ENCODE measurements around the gene INO80D.
"Not testable (repeated sequence)": the region's sequence is repeated elsewhere in the genome, so short reads cannot be mapped to it uniquely, and the experiment has no call there.

Gene INO80D

GRCh38 chr2:206083602-206084438, 2.2 kb downstream of the INO80D start:
- DNase-seq: no peak

- no peak for DNase-seq
Measured at GRCh38 chr2:206082298-206082843, 3.6 kb downstream of the INO80D start.

GRCh38 chr2:206080927-206081326, 5.0 kb downstream of the INO80D start:
- no peak for DNase-seq

- DNase-seq: no peak
Measured at GRCh38 chr2:206079699-206080465, 6.1 kb downstream of the INO80D start.

- not testable (repeated sequence) for DNase-seq
Measured at GRCh38 chr2:206077879-206078278, 8.1 kb downstream of the INO80D start.

- DNase-seq: no peak
Measured at GRCh38 chr2:206075113-206075512, 10.9 kb downstream of the INO80D start.

GRCh38 chr2:206071807-206072206, 14.2 kb downstream of the INO80D start:
- no peak for DNase-seq

- DNase-seq: no peak
Measured at GRCh38 chr2:206069417-206069816, 16.6 kb downstream of the INO80D start.

- DNase-seq: no peak
Measured at GRCh38 chr2:206068207-206068606, 17.8 kb downstream of the INO80D start.

- DNase-seq: no peak
Measured at GRCh38 chr2:206064077-206064476, 21.9 kb downstream of the INO80D start.

- no peak for DNase-seq
Measured at GRCh38 chr2:206063635-206064034, 22.3 kb downstream of the INO80D start.

GRCh38 chr2:206062724-206063123, 23.2 kb downstream of the INO80D start:
- DNase-seq: no peak

GRCh38 chr2:206056286-206056685, 29.7 kb downstream of the INO80D start:
- DNase-seq: no peak

GRCh38 chr2:206054952-206055351, 31.0 kb downstream of the INO80D start:
- DNase-seq: no peak

- no peak for DNase-seq
Measured at GRCh38 chr2:206051912-206052311, 34.1 kb downstream of the INO80D start.

GRCh38 chr2:206049392-206049791, 36.6 kb downstream of the INO80D start:
- no peak for DNase-seq

GRCh38 chr2:206045251-206045650, 40.7 kb downstream of the INO80D start:
- no peak for DNase-seq

GRCh38 chr2:206040525-206040924, 45.4 kb downstream of the INO80D start:
- DNase-seq: no peak

GRCh38 chr2:206035393-206035792, 50.6 kb downstream of the INO80D start:
- DNase-seq: not testable (repeated sequence)

- not testable (repeated sequence) for DNase-seq
Measured at GRCh38 chr2:206033452-206033851, 52.5 kb downstream of the INO80D start.

GRCh38 chr2:206031950-206032567, 53.9 kb downstream of the INO80D start:
- no peak for DNase-seq

GRCh38 chr2:206031162-206031784, 54.7 kb downstream of the INO80D start:
- DNase-seq: no peak

- DNase-seq: no peak
Measured at GRCh38 chr2:206028101-206028500, 57.9 kb downstream of the INO80D start.
